MM.1S (cell line): ENCODE data around the gene DDIAS.

Experiments used
- EZH2 ChIP-seq: fragments of 300-600 bp; sonication (generic); optimal IDR thresholded peaks from 2 replicates; pipeline ENCODE3; 2017; ENCODE audit warnings: low read depth, mild to moderate bottlenecking, antibody characterized with exemption, low read length, mixed read lengths
- EZH2phosphoT487 ChIP-seq: fragments of 300-600 bp; sonication (generic); IDR thresholded peaks from 2 replicates; pipeline ENCODE4 v1.6.1; 2018; ENCODE audit warnings: antibody characterized with exemption, low read length
- TF ChIP-seq, protein P1 (sequence below): fragments of 300-600 bp; sonication (generic); IDR thresholded peaks from 2 replicates; pipeline ENCODE4 v1.5.1; 2016; ENCODE audit warnings: antibody characterized with exemption, low read length, mixed read lengths

DNA sequence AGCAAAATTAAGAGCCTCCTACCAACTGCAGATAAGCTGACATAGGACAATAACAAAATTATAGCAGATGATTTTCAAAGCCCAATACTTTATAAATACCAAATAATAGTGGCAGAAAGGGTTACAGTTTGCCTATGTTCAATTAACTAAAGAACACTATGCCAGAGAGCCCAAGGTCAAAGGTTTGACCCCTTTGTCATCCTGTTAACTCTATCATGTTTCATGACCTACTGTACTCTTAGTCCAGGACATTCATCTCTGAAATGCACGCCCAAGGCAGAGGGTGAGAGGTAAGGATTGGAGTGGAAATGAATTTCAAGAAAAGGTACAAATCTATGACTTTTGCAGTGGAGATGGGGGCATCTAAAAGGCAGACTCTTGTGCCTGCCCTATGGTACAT, 70.6 kb downstream of the DDIAS start:
- TF ChIP-seq, protein P1, sequence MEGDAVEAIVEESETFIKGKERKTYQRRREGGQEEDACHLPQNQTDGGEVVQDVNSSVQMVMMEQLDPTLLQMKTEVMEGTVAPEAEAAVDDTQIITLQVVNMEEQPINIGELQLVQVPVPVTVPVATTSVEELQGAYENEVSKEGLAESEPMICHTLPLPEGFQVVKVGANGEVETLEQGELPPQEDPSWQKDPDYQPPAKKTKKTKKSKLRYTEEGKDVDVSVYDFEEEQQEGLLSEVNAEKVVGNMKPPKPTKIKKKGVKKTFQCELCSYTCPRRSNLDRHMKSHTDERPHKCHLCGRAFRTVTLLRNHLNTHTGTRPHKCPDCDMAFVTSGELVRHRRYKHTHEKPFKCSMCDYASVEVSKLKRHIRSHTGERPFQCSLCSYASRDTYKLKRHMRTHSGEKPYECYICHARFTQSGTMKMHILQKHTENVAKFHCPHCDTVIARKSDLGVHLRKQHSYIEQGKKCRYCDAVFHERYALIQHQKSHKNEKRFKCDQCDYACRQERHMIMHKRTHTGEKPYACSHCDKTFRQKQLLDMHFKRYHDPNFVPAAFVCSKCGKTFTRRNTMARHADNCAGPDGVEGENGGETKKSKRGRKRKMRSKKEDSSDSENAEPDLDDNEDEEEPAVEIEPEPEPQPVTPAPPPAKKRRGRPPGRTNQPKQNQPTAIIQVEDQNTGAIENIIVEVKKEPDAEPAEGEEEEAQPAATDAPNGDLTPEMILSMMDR, result no peak
- TF ChIP-seq EZH2phosphoT487, result no peak
- TF ChIP-seq EZH2, result no peak
